Measurements from ENCODE around the gene TCF7L2.
A peak's percentile ranks its signal among the peaks of the same experiment; 100 is the strongest.

The TCF7L2 gene
- total RNA-seq, result 0.75 reads per million

DNA sequence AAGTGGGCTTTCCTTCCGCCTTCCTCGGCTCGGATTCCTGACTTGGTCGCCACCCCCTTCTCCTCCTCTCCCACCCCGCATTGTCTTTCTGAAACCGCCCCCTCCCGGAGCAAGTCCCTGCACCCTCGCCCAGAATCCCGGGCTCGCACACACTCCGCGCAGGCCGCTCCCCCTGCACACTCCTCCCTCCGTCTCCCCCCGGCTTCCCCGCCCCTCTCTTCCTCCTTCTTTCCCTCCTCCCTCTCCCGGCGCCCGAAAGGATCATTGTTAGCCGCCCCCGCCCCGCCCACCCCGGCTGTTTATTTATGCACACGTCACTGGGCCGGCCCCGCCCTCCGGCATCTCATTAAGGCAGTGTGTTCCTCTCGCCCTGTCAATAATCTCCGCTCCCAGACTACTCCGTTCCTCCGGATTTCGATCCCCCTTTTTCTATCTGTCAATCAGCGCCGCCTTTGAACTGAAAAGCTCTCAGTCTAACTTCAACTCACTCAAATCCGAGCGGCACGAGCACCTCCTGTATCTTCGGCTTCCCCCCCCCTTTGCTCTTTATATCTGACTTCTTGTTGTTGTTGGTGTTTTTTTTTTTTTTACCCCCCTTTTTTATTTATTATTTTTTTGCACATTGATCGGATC lies at the start of gene TCF7L2:
TSS of gene TCF7L2 (plus strand) at position 373 of the 633 bp plus-strand sequence. CDS start 510 bp downstream, outside the sequence.
- peak; percentile 53 for DNase-seq

DNA sequence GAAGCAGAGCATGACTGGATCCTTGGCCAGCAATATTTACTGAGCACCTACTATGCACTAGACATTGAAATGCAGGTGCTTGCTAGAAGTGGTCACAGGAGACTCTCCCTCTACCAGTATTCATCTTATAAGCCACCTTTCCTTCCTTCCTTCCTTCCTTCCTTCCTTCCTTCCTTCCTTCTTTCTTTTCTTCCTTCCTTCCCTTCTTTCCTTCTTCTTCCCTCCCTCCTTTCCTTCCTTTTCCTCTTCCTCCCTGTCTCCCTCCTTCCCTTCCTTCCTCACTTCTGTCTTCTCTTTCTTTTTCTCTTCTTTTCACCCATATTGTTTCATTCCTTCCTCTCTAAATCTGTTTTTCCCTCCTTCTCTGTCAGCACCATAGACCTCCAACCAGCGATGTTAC lies 47.3 kb upstream of the TCF7L2 start:
- DNase-seq, result no peak

DNA sequence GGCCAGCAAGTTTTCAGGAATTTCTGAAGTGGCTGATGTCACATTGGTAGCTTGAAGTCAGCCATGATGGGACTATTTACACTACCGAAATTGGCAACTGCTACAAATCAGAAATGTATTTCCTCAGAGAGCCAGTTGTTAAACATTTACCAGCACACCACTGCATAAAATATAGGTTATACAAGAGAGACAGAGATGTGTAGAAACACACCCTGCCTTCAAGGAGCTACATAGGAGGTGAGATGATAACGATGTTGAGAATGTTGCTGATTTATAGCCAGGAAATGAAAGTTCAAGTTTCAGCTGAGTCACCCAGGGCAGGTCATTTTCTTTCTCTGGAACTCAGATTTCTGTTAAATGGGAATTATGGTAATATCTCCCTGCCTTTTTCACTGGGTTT lies 46.0 kb upstream of the TCF7L2 start:
- no peak for DNase-seq

DNA sequence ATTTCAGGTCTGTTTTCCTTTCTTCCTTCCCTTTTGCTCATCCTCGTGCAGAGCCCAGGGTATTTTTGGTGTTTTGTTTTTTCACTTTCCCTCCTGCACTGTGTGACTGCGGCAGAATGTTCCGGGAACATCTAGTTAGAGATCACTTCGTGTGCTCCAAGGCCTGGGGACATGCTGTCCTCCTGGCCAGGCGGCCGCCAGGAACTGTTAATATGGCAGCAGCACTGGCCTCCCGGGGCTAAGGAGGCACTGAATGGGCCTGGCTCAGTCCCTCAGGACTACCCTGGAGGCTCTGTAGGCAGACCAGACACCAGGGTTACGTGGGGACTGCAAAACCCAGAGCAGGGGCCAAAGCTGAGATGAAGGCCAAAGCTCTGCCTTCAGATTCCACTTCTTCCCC lies 43.1 kb upstream of the TCF7L2 start:
- no peak for DNase-seq

DNA sequence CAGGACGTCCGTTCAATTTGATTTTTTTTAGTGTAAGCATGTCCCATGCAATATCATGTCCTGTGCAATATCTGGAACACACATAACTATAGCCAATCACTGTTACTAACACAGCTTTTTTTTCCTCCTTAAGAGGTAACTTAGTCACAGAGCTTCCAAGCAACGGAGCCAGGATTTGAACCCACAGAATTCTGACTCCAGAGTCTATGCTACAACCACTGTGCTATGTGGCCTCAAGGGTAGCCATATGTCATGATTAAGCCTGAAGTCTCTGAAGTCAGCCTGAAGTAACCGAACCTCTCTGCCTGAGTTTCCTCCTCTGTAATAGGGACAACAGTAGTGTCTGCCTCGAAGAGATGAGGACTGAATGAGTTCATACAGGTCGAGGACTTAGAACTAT lies 42.2 kb upstream of the TCF7L2 start:
- DNase-seq, result no peak

DNA sequence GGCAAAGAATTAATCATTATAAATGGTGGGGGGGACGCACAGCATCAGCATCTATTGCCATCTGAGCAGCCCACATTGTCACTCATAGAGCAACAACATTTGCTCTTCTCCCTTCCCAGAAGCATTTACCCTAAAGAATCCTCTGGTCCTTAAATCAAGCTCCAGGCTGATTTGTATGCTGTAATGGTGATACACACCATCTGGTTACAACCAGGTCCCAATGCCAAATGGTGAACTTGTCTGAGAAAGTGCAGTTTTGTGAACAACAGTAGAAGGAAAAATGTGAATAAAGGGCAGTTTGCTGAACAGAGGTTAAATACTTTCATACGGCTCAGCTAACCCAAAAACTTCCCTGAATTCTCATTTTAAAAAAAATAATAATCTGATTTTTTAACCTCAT lies 38.8 kb upstream of the TCF7L2 start:
- DNase-seq, result no peak

DNA sequence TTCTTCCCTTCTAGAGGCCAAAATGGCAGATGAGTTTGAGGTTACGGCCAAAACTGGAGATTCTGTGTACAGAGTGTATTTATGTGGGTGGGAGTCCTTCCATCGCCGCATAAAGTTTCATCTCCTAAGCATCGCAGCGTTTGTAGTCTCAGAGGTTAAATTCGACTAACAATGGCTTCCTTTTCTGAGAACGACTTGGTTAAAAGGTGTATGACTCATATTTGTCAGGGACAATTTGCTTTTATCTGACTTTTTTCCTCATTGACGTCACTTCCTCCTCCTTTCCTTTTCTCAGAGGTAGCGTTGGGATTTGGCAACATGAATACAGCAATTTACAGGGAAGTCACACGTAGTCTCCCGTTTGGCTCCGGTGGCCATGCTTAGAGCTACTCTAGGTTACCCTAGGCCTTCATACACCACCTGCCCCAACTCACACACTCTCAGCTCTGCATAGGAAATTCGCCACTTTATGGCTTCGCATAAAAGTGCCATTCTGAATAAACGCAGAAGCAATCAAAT lies 37.6 kb upstream of the TCF7L2 start:
- DNase-seq, result no peak

DNA sequence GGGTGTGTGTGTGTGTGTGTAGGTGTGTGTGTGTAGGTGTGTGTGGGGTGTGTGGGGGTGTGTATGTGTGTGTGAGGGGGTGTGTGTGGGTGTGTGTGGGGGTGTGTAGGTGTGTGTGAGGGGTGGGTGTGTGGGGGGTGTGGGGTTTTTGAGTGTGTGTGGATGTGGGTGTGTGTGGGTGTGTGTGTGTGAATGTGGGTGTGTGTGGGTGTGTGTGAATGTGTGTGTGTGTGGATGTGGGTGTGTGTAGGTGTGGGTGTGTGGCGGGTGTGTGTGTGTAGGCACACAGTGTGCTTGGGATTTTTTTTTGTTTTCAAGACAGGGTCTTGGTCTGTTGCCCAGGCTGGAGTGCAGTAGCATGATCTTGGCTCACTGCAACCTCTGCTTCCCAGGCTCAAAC lies 36.8 kb upstream of the TCF7L2 start:
- DNase-seq, result no peak

DNA sequence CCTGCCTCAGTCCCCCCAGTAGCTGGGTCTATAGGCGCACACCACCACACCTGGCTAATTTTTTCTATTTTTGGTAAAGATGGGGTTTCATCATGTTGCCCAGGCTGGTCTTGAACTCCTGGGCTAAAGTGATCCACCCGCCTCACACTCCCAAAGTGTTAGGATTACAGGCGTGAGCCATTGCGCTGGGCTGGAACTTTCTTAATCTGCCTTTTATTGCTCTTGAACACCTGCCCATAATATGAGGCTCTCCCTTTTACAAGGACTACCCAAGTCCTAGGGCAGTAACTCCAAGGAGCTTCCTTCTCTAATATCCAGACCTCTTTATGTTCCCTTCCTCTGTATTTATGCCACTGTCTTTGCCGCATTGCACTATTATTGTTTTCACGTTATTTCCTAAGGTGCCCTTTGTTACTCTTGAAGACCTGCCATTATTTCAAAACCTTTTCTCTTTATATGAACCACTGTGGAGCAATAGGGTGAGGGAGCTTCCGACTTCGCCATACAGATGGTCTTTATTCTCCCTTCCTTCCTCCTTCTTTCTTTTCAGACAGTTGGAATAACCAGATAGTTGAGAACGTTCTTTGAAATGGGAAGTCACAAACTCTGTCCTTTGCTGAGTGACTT lies 36.3 kb upstream of the TCF7L2 start:
- no peak for DNase-seq

DNA sequence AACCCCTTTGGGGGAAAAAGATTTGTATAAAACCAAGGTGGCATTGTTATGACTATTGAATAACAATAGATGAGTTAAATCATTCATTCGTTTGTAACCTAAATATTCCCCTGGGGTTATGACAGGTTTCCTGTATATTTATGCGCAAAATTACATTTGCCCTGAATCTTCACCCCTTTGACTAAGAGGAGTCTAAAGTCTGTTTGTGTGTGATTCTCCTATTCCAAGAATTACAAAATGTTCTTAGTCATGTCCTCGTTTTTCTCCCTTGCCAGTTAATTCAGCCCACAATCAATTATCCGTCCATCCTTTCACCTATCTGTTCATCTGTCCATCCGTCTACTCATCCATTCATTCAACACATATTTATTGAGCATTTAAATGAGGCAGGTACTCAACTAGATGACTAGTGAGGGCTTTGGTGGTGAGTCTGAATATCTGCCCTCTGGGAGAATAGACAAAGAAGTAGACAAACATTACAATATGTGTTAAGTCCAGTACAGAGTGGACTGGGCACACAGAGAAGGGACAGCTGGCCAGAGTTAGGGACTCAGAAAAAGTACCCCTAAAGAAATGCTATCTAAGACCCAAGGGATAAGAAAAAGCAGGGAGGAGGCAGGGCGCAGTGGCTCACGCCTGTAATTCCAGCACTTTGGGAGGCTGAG lies 35.6 kb upstream of the TCF7L2 start:
- DNase-seq, result no peak

DNA sequence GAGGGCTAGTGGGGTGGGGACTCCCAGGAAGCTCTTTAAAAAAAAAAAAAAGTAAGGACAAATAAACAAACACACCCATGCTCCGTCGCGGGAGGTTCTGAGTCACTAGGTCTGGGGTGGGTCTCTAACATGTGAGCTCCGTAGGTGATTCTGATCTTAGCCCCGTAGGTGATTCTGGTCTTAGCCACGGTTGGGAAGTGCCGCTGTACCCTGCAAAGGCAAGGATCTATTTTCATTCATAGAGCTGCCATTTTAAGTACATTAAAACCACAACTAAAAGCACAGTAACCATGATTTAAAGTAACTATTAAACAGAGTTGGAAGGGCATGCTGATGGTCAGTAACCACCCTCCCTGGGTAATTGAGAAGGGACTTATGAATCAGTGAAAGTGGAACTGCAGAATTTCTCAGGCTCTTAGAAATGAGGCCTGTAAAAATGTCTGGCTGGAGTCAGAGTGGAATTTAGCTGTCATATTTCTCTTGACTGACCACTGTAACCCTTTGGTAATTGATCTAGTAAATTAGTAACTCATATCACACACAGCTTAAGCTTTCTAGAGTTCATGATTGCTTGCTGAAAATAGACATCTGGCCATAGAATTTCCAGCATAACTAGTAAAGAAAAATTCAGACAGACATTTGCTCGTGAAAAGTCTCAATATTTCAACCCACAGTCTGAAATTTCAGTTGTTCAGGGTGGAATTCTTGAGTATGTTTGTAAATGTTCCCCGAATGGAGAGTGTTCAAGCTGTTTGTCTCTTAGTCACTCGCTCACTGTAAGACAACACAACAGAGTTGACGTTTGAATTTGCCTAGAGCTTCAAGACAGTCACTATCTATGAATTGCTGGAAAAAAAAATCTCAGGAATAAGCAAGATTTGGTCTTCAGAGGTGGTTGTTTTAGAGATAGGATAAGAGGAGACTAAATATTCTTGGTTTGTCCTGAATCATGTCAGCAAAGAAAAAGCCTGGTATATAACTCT lies 34.2 kb upstream of the TCF7L2 start:
- DNase-seq, result no peak

DNA sequence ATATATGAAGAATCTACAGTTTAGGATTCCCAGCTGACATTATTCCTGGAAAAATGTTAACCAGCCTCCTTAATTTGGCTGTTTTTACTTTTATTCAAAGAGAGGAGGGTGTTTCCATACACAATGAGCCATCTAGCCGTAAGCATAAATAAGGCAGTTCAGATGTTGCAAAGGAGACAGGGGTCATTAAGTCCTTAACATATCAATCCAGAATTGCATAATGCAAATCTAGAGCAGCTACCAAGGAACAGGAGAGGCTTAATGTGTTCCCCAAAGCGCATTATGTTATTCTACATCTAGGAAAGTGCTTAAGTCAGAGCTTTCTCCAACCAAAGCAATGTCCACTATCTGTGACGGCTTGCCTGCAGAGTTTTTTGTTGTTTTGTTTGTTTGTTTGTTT lies 32.4 kb upstream of the TCF7L2 start:
- no peak for DNase-seq

DNA sequence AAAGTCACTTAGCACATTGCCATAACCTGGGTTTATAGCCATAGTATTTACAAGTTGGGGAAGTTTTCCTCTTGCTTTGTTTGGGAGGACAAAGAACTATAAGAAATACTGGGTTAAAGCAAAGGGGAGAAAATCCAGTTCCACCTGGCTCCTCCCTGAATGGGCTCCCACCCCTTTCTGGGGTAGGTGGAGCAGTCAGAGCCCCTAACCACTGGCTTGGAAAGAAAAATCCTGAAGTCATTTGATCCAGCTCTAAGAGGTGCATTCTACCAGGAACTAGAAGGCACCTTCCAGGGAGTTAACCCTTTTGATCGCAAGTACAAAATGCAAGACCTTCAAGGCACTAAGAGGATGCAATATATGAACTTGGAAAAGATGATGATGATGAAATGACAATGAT lies 31.3 kb upstream of the TCF7L2 start:
- DNase-seq, result no peak

DNA sequence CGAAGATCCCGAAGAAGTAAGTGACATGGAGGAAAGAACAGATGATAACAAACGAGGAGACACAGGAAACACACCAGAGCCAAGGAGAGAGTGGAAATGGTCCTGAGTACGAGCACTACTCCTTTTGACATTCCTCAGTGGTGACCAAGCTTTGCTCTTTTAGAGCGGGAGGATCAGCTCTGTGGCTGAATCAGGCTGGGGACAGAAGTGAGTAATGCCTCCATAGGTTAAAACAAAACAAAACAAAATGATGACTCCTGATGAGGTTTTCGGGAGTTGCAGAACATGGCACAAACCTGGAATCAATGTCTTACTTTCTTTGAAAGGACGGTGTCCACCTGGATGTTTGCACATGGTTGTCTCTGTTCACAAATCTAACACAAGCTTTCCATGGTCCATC lies 30.3 kb upstream of the TCF7L2 start:
- DNase-seq, result no peak

DNA sequence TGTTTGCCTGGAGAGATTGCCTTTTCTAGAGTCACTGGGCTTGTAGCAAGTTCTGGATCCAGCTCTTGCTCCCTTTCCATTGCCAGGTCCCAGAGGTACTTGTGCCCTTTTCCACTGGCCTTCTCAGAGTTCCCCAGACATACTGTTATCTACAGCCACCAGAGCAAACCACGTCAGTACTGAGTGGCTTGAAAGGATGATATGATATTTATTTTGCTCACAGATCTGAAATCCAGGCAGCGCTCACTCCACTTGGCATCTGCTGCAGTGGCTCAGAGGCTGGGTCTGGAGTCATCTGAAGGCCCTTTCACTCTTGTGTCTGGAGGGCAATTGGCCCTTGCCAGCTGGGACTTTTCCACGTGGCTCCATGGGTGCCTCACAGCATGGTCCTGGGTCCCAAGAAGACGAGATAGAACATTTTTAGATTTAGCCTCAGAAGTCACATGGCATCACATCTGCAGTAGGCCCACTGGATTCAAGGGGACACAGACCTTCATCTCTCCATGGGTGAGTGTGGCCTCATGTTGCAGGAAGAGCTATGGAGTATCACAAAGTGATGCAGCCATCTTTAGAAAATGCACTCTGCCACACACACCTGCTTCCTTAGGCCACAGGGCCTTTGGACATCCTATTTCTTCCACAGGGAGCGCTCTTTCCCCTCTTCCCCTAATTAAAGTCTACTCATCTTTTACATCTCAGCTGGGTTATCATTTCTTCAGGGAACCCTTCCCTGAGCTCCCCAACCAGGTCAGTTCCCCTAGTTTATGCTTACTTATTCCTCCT lies 22.9 kb upstream of the TCF7L2 start:
- no peak for DNase-seq

DNA sequence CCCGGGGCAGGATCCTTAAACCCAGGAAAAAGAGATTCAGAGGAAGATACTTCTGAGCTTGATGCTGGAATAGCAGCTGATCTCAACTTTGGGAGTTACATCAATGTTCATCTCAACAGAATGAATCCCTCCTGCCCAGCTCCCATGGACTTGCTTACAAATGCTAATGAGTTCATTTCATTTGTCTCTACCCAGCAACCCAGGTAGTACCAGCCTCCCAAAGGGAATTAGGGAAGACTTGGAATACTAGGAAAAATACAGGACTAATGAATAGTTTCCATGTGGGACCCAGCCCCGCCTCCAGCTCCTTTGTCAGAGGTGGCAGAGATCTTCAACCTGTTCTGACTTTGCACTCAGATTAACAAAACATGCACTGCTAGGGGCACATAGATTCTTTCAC lies 22.1 kb upstream of the TCF7L2 start:
- no peak for DNase-seq

DNA sequence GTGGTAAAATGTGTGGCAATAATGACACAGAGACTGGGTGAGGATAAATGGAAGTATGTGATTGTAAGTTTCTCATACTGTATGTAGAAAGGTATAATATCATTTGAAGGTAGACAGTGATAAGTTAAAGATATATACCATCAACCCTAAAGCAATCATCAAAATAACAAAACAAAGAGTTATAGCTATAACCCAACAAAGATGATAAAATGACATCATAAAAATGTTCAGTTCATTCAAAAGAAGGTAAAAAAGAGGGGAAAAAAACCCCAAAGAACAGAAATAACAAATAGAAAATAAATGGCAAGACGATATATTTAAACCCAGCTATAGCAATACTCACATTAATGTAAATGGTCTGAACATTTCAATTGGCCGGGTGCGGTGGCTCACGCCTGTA lies 17.4 kb upstream of the TCF7L2 start:
- no peak for DNase-seq

DNA sequence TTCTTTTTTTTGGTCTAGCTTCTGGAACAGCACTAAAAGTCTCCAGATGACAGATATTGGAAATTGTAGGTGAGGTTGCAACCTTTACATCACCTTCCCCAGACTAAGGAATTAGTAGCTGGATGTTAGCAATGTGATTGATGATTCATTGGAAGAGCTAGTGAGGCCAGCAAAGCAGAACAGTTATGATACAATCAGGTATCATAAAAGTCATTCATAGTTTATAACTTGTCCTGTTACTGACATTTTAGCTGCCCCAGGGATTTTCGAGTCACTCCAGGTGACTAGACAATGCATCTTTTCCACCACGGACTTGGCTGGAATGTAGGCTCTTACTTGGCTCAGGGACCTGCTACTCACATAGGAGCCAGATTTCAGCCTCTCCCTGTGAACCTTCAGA lies 15.9 kb upstream of the TCF7L2 start:
- DNase-seq, result no peak

DNA sequence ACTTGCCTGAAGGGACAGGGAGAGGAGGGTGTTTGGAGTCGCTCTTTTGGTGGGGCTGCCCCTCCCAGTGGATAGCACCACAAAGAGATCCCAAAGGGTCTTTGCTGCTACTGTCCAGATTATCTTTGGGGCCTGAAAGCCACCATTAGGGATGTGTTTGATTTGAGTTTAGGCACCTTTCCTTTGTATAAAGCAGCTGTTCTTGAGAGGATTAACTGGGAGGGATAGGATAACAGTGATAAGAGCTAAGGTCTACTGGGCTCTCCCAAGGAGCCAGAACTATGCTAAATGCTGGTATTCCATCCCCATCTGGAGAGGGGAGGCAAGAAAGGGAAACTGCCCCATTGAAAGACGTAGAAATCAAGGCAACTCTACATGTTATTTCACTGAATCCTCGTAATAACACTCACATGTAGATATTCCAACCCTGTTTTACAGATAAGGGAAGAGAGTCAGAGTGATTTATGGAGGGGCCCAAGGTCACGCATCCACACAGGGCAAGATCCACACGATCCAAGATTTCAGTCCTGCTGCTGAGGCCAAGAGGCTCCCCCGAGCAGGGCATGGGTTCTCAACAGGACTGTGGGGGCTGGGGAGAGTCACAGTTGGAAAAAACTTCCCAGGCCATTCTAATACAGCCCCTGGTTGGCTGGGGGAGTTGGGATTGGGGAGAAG lies 11.1 kb upstream of the TCF7L2 start:
- no peak for DNase-seq

DNA sequence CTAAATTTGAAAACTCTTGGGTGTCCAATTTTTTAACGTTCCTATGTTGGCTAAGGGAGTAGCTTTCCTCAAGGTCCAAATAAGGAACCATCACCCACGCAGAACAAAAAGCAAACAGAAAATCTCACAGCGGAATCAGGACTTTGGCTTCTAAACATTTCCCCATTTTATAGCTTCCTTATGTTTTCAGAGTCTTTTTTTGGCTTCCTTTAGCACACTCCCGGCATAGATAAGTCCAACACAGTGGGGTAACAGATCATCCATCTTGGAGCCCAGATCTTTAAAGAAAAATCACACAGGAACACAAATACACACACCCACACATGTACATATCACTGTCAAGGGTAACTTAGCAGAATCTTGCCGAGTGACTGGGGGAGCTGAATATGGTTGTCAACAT lies 4.2 kb upstream of the TCF7L2 start:
- DNase-seq, result no peak

DNA sequence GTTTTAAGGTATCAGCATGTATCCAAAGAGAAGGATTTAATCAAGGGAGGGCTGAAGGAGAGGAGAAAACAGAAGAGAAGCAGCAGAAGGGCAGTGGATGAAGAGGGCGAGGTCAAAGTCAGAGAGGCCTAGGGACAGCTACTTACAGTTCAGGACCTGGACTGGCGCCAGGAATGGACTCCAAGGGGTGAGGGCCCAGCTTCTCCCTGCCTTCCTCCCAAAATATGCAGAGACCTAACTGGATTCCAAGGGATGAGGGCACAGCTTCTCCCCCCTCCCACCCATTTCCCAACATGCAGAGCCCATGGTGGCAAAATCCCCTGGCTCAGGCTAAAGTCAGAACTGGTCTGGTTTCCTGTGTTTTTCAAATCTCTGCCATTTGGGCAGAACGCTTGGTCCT lies 3.4 kb upstream of the TCF7L2 start:
- no peak for DNase-seq

DNA sequence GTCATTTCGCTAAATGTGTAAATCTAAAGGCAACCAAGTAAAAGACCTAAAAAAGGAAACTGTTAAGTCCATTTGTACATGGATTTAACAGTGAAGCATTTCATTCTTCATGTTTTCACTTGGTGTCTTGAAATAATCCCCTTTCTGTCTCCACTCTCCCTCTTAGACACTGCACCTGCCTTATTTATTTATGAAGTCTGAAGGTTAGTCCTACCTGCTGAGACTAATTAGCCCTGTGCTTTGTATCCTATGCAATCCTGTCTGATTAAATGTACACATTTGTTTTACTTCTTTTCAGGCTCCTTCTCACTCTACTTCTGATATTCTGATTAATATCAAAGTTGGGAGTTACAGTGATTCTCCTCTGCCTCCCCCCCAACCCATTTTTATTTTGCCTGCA lies 1.9 kb upstream of the TCF7L2 start:
- no peak for DNase-seq
